ENCODE data around the gene LBH.

Gene LBH

GRCh38 chr2:30243231-30243630 lies 11.9 kb downstream of the LBH start:
- no peak for TF ChIP-seq JUND (IDR thresholded peaks at IDR 0.05; ENCODE audit: low read depth)
- DNase-seq (ENCODE audit: low read depth in 1 of 2, low spot score in 1 of 2), result no peak
- in situ Hi-C loops (cut with HindIII; ENCODE audit: low pct_unique_long_range_greater_than_20kb, low sequenced_read_pairs), result no loop called here

- no peak for DNase-seq (ENCODE audit: low read depth in 1 of 2, low spot score in 1 of 2)
- TF ChIP-seq JUND (IDR thresholded peaks at IDR 0.05; ENCODE audit: low read depth), result no peak
- in situ Hi-C loops (cut with HindIII; ENCODE audit: low pct_unique_long_range_greater_than_20kb, low sequenced_read_pairs), result no loop called here
Observed at GRCh38 chr2:30245364-30245763, 14.0 kb downstream of the LBH start.

GRCh38 chr2:30248791-30249190 lies 17.5 kb downstream of the LBH start:
- in situ Hi-C loops (cut with HindIII; ENCODE audit: low pct_unique_long_range_greater_than_20kb, low sequenced_read_pairs), result no loop called here
- DNase-seq (ENCODE audit: low read depth in 1 of 2, low spot score in 1 of 2), result no peak
- no peak for TF ChIP-seq JUND (IDR thresholded peaks at IDR 0.05; ENCODE audit: low read depth)

DNA sequence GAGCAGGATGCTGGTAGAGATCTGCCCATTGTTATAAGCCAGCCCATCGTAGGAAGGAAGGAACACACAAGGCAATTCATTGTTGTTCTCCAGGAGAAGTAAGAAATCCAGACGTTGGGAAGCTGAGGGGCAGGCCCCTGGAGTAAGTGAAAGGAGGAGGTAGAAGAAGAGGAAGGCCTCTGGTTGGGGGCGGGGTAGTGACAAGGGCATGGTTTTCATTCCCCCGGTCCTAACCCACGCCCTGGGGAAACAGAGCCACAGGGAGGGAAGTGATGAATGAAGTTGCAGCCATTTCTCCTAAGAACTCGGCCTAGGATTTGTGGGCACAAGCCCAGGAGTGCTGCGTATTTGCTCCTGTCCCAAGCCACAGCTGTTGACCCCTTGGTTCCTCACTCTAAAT lies 18.0 kb downstream of the LBH start:
- in situ Hi-C loops (cut with HindIII; ENCODE audit: low pct_unique_long_range_greater_than_20kb, low sequenced_read_pairs), result no loop called here
- TF ChIP-seq JUND (IDR thresholded peaks at IDR 0.05; ENCODE audit: low read depth), result no peak
- no peak for DNase-seq (ENCODE audit: low read depth in 1 of 2, low spot score in 1 of 2)

DNA sequence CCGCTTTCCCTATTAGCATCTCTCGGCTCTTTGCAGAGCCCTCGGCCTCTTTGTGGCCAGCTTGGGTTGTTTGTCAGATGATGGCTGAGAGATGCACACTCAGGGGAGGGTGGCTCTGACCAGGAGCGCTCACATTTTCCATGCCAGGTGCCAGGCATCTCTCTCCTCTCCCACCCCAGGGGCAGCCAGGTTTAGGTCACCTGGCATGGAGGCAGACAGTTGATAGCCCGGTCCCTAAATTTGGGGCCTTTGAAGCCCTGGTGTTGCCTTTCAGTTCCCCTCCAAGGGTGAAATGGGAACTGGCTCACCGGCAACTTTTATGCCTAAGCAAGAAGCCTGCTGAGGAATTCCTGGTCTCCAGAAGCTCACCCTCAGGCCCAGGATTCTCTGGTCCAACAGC lies 19.1 kb downstream of the LBH start:
- no peak for TF ChIP-seq JUND (IDR thresholded peaks at IDR 0.05; ENCODE audit: low read depth)
- no peak for DNase-seq (ENCODE audit: low read depth in 1 of 2, low spot score in 1 of 2)
- in situ Hi-C loops (cut with HindIII; ENCODE audit: low pct_unique_long_range_greater_than_20kb, low sequenced_read_pairs), result no loop called here

GRCh38 chr2:30252723-30253701 lies 21.7 kb downstream of the LBH start:
- TF ChIP-seq JUND (IDR thresholded peaks at IDR 0.05; ENCODE audit: low read depth), result no peak
- DNase-seq (ENCODE audit: low read depth in 1 of 2, low spot score in 1 of 2), result no peak
- in situ Hi-C loops (cut with HindIII; ENCODE audit: low pct_unique_long_range_greater_than_20kb, low sequenced_read_pairs), result no loop called here

DNA sequence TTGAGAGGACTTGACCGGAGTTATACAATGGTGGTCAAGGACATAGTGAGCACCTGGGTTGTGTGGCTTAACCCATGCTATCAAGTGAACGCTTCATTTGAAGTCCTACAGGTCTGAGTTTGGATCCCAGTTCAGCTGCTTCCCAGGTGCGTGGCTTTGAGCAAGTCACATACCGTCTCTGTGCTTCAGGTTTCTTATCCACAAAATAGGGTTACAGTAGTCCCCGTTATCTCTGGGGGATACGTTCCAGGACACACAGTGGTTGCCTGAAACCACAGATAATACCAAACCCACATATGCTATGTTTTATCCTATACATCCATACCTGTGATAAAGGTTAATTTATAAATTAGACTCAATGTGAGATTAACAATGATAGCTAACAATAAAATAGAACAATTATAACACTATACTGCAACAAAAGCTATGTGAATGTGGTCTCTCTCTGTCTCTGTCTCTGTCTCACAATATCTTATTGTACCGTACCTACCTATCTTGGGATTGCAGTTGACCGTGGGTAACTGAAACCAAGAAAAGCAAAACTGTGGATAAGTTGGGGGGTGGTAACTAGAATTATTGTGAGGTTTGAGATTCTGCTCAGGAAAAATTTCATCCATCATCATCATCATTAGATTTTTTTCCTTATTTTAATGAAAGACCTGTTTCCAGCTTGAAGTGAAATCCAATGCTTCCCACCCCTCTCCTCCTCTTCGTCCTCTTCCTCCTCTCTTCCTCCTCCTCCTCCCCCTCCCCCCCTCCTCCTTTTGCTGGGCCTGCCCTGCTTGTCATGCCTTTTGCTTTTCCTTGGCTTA lies 22.7 kb downstream of the LBH start:
- DNase-seq (ENCODE audit: low read depth in 1 of 2, low spot score in 1 of 2), result no peak
- in situ Hi-C loops (cut with HindIII; ENCODE audit: low pct_unique_long_range_greater_than_20kb, low sequenced_read_pairs), result no loop called here
- no peak for TF ChIP-seq JUND (IDR thresholded peaks at IDR 0.05; ENCODE audit: low read depth)

DNA sequence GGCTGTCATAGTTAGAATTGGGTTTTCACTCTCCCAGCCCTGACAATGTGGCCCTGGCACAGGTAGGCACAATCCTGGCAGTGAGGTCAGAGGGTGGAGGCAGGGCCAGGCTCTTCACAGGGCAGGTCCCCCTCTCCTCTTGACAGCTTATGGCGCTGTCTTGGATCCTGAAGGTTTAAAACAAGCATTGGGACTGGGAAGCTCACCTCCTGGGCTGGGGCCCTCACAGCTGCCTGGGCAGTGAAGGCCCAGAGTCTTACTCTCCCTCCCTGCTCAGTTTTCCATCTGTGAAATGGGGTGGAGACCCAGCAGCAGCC lies 23.3 kb downstream of the LBH start:
- no peak for TF ChIP-seq JUND (IDR thresholded peaks at IDR 0.05; ENCODE audit: low read depth)
- DNase-seq (ENCODE audit: low read depth in 1 of 2, low spot score in 1 of 2), result no peak
- in situ Hi-C loops (cut with HindIII; ENCODE audit: low pct_unique_long_range_greater_than_20kb, low sequenced_read_pairs), result no loop called here

- in situ Hi-C loops (cut with HindIII; ENCODE audit: low pct_unique_long_range_greater_than_20kb, low sequenced_read_pairs), result no loop called here
- DNase-seq (ENCODE audit: low read depth in 1 of 2, low spot score in 1 of 2), result no peak
- no peak for TF ChIP-seq JUND (IDR thresholded peaks at IDR 0.05; ENCODE audit: low read depth)
Observed at GRCh38 chr2:30255026-30255425, 23.7 kb downstream of the LBH start.

- in situ Hi-C loops (cut with HindIII; ENCODE audit: low pct_unique_long_range_greater_than_20kb, low sequenced_read_pairs), result no loop called here
- no peak for TF ChIP-seq JUND (IDR thresholded peaks at IDR 0.05; ENCODE audit: low read depth)
- no peak for DNase-seq (ENCODE audit: low read depth in 1 of 2, low spot score in 1 of 2)
Observed at GRCh38 chr2:30255466-30256408, 24.4 kb downstream of the LBH start.

DNA sequence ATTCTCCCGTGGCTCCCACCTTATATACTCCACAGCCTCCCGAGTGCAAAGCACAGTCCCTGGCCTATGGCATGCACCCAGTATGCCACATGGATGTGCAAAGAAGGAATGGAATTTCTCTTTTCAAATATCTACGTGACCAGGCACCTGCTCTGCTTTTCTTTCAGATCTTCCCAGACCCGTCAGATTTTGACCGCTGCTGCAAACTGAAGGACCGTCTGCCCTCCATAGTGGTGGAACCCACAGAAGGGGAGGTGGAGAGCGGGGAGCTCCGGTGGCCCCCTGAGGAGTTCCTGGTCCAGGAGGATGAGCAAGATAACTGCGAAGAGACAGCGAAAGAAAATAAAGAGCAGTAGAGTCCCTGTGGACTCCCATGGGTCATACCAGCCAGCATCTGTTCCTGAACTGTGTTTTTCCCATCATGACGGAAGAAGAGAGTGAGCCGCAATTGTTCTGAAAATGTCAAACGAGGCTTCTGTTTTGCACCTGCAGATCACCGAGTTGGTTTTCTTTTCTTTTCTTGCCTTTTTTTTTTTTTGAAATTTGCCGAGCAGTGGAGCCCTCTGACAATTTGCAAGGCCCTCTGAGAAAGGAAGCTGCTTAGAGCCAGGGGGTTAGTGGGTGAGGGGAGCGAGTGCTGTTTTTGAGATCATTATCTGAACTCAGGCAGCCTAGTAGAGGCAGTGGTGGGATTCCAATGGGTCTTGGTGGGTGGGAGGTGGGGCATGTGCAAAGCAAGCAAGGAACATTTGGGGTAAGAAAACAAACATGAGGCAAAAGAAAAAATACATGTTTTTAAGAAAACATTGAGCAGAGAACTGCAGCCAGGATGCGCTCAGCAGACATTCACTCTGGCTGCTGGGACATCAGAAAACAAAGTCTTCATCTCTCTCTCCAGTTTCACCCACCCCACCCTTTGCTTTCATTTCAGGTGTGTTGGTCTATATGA lies 26.2 kb downstream of the LBH start:
- TF ChIP-seq JUND (IDR thresholded peaks at IDR 0.05; ENCODE audit: low read depth), result no peak
- no peak for DNase-seq (ENCODE audit: low read depth in 1 of 2, low spot score in 1 of 2)
- in situ Hi-C loops (cut with HindIII; ENCODE audit: low pct_unique_long_range_greater_than_20kb, low sequenced_read_pairs), result no loop called here
